HK-2 (cell line): Measurements from ENCODE around the gene MRPS27.

Source experiments
- DNase-seq: peaks from one replicate; pipeline ENCODE4 v3.0.0-alpha.2; 2018; ENCODE audit not compliant: unreplicated experiment

MRPS27 gene

GRCh38 chr5:72231991-72232703 lies 87.9 kb downstream of the MRPS27 start:
- no peak for DNase-seq

DNA sequence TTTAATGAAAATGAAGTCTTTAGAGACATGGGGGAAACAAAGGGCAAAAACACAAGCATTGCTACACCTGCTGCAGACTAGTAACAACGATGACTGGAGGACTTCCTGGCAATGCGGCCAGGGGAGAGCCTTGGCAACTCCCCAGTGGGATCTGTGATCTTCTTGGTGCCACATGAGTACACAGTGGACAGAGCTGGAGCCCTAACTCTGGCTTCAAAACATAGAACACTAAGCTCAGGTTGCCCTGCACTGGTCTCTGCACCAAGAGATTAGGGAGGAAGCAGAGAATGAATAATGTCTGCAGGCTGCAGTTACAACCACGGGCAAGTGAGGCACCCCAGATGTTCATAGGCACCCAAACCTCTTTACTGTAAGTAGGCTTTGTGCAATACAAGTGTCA lies 91.1 kb downstream of the MRPS27 start:
- no peak for DNase-seq

DNA sequence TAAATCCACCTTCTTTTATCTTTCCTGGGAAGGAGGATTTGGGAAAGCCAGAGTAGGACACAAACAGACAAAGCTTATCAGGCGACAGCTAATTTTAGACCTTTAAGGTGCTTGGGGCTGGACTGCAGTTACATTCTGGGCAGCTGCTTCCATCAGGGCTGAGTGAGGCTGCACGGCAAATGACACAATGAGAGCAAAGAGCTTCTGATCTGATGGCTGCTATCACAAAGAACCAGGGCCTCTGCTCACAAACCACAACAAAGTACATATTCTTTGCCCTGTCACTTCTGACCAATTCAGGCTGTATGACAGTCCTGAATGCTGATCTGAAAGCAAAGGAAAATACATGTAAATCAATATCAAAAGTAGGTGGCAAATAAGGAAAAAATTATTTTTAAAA lies 93.1 kb downstream of the MRPS27 start:
- no peak for DNase-seq

DNA sequence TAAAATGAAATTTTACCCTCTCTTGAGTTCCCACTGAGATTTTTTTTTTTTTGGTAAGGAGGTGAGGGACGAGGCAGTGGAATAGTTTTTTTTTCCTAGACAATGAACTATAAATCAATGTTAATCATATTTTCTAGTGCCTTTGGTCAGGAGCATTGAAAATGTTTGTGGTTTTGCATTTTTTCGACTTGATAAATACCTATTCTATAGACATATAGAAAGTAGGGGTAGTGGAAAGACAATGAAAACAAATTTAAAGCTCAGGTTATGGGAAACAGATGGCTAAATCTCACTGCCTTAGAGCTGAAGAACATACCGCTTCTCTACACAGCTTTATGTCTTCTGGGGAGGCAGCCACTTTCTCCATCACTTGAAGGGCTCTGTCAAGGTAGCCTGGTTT lies 94.3 kb downstream of the MRPS27 start:
- DNase-seq, result no peak

- DNase-seq, result no peak
These were observed 95.0 kb downstream of the MRPS27 start for GRCh38 chr5:72224946-72225463.

DNA sequence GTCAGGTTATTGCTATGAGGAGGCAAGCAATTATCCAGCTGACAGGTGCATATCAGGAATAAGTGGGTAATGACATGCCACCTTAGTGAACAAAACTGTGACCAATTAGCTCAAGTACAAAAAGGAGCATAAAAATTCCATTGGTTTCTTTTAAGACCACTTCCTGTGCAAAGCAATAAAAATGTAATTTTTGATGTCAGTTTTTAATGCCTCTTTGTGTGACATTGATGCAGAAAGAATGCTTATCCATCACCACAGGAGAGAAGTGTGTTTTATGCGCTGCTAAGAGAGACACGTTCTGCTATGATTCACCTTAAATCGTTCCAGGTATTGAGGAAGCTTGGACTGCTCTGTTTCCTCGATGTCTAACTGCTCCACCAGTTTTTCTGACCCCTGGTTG lies 96.7 kb downstream of the MRPS27 start:
- DNase-seq, result no peak

DNA sequence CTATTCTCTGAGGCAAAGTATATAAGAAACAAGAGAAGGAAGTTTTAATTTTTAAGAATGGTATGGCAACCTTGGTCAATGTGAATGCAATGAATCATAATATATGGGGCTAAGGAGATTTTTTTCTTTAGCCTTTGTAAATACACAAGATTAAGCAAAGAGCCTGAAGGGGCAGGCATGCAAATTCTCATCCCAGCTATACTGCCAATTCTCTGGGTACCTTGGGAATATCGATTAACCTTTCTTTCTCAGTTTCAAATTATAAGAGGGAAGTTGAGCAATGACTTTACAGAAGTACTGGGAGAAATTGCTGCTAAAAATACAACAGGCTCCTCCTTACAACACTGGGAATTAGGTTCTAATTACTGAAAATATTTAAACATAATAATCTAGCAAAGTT lies 97.5 kb downstream of the MRPS27 start:
- no peak for DNase-seq

DNA sequence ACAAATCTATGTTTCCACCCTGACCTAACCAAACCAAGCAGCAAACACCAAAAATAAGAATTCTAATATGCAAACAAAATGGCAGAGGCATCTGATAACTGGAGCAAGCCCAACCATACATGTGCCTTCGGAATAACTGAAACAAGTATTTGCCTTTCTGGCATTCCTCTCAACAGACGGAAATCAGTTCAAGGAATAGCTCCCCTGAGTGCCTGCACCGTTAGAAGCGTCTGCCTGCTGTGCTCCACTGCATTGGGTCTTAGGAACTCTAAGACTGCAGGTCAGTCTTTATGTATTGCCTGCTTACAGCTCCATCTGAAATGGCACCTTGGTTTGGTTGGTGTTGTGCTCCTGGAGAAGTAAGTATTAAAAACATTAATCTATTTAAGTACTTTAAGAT lies 98.5 kb downstream of the MRPS27 start:
- DNase-seq, result no peak

- no peak for DNase-seq
These were observed 98.9 kb downstream of the MRPS27 start for GRCh38 chr5:72221099-72221498.

DNA sequence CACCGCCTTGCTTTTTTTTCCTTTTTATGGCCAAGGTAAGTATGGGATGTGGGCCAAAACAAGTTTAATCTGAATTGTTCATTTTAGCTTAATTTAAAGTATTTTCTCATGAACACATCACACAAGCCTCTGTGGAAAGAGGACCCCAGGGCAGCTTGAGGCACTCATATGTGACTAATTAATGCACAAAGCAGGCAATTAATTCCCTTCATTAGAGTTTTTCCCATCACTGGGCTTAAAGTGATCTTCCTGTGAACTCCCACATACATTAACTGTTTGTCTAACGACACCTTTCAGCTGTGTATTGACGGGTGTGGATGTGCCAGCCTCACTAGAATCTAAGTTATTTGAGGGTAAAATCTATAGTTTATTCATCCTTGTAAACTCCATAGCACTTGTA lies 103.3 kb downstream of the MRPS27 start:
- DNase-seq, result no peak

GRCh38 chr5:72214168-72214567 lies 105.9 kb downstream of the MRPS27 start:
- no peak for DNase-seq

DNA sequence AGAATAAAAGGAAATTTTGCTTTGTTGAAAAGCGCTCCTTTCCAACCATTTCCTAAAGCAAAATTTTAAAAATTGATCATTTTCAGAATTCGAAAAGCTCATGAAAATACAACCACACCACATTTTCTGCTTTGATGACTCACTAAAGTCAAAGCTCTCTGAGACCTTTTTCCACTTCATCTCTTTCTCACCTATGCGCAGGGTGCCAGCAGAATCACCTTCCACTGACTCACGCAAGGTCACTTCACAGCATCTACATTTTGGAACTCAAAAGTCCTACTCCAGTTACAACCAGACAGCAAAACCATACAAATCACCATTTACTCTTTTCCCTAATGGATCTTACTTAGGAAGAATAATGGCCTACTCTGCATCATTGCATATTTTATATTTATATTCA lies 106.6 kb downstream of the MRPS27 start:
- no peak for DNase-seq

DNA sequence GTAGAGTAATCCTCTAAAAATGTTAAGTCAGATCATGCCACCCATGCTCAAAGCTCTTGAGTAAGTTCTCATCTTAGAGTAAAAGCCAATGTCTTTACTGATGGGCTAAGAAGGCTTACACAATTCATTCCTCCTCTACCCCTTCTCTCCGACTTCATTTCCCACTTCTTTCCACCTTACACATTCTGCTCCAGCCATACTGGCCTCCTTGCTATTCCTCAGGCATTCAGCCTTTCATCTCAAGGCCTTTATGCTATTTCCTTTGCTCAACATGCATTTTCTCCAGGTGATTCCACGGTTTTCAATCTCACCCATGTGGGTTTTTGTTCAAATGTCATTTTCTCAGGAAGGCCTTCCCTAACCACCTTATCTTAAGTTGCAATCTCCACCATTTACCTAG lies 107.9 kb downstream of the MRPS27 start:
- DNase-seq, result no peak

DNA sequence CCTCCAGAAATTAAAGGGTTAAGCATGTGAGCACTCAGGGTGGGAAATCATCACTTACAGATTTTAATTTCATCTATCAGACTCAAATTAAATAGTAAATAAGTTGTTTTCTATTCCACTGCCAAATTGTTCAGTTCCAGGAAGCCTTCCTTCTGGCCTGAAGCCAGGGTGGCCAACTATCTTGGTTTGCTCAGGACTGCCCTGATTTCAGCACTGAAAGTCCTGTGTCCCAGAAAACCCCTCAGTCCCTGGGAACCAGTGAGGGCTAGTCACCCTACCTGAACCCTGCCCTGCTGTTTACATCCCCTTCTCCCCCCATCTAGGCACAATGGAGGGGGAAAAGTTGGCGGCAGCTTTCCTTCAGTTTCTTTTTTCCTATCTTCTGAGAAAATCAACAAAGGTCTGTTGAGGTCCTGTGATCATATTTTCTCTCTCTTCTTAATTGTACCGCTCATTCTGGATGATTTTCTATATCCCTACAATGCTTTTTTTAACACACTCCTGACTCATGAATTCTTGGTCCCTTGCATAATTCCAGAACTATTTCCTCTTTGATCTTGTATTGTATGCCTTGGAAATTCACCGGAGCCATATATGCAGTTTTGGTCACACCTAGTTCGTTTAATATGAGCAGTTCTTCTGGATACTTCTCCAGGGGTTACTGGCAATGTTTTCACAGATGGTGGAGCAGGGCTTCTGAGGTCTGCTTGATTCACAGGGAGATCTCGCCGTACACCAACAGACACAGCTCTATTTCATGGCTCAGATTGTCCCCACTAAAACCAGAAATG lies 109.0 kb downstream of the MRPS27 start:
- DNase-seq, result peak; percentile 11

- no peak for DNase-seq
These were observed 110.6 kb downstream of the MRPS27 start for GRCh38 chr5:72209147-72210115.

- no peak for DNase-seq
These were observed 111.6 kb downstream of the MRPS27 start for GRCh38 chr5:72208324-72208926.

- no peak for DNase-seq
These were observed 113.0 kb downstream of the MRPS27 start for GRCh38 chr5:72206994-72207393.

- no peak for DNase-seq
These were observed 113.9 kb downstream of the MRPS27 start for GRCh38 chr5:72206160-72206559.

- no peak for DNase-seq
These were observed 114.5 kb downstream of the MRPS27 start for GRCh38 chr5:72205431-72206009.

DNA sequence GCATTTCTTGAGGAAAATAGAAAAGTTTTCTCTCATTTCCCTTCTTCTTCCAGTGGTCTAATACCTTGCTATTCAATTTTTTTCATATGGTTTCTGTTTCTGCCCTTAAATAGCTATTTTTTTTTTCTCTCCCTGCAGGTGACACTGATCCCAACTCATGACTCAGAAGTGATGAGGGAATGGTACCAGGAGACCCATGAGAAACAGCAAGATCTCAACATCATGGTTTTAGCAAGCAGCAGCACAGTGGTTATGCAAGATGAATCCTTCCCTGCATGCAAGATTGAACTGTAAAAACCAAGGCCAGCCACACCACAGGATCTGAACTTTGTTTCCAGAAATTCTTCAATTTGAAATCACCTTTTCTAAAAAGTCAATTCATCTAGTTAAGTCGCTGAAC lies 115.1 kb downstream of the MRPS27 start:
- DNase-seq, result no peak

GRCh38 chr5:72203251-72203845 lies 116.7 kb downstream of the MRPS27 start:
- DNase-seq, result no peak
